HG03521 (cell line): ENCODE data around the gene PAQR7.
A peak's percentile ranks its signal among the peaks of the same experiment; 100 is the strongest.

Experiments
- ATAC-seq: cut with Tn5 transposase; IDR thresholded peaks from one replicate; pipeline ENCODE4 v1.9.1; 2021; ENCODE audit warnings: mild to moderate bottlenecking, moderate library complexity; ENCODE audit not compliant: unreplicated experiment

The PAQR7 gene, protein sequence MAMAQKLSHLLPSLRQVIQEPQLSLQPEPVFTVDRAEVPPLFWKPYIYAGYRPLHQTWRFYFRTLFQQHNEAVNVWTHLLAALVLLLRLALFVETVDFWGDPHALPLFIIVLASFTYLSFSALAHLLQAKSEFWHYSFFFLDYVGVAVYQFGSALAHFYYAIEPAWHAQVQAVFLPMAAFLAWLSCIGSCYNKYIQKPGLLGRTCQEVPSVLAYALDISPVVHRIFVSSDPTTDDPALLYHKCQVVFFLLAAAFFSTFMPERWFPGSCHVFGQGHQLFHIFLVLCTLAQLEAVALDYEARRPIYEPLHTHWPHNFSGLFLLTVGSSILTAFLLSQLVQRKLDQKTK

GRCh38 chr1:25875154-25875855 is at the start of gene PAQR7:
Gene PAQR7, minus strand, starts transcription at chr1:25875708. Its CDS starts 11,869 bp downstream, at chr1:25863839.
- no peak for ATAC-seq

DNA sequence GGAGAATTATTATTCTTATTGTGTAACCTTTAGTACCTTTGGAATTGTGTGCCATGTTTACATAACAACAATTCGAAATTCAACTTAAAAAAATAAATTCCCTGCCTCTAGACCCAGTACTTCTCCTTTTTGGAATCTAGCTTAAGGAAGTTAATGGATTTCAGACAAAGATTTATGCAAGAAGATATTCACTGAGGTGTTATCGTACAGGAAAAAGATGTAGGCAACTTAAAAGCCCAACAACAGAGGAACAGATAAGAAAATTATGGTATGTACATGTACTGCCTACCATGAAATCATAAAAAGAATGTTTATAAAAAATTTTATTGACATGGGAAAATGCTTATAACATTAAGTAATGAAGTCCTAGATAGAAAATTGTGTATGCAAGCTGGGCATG is 48.9 kb upstream of the PAQR7 start:
- ATAC-seq: no peak

DNA sequence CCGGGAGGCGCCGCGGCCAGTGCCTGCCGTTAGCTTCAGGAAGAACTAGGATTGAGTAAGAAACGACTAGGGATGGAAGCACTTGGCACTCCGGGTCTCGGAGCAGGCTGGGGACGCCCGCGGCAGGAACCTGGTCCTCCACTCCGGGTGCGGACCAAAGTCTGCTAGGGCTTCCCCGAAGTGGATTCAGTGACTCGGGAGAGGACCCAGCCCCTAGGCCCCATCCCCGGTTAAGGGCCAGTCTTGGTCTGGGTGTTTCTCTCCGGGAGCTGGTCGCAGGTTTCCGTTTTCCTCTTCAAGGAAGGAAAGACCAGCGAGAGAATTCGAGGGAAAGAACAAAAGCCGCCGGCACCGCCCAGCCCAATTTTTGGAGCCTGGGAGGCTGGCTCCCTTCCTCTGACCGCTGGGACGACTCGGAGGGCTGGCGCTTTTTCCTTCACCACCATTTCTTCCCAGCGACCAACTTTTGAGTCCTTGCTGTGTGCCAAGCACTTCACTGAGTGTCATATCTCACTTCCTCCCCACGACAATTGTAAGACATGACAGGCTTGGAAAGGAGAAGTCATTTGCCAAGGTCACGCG is 47.6 kb upstream of the PAQR7 start:
- ATAC-seq: no peak

DNA sequence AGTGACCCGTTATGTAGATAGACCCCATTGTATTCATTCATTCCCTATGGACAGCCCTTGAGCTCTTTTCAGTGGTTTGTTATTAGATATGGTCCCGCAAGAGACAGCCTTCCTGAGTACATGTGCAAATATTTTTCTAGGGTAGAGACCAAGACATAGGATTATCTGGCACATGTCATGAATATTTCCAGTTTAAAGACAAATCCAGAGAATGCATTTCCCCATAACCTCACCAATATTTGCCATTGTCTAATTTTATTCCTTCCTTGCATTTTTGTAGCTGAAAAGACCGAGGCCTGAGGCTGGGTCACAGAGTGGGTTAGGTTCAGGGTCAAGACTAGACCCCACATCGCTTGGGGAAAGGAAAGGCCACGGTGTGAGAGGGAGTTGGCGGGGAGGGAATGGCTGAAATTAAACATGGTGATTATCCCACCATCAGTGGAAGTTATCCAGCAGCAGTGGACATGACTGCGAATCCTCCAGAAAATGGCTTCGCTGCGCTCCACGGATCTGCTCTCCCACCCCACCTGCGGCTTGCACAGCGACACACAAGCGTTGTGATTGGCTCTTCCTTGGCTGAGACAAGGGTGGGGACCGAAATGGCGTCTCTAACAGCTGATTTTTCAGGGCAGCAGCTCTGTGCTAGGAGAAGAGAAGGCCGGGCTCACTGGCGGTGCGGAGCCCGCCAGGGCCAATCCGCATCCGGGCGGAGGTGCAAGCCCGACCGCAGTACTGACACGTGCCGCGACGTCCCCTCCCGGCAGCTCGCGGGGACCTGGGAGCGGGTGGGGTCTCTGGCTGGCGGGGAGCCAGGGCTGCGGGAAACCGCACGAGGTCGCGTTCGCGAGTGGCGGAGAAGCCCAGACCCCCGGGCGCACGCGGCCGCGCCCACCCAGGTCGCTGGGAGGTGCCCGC is 46.8 kb upstream of the PAQR7 start:
- no peak for ATAC-seq

DNA sequence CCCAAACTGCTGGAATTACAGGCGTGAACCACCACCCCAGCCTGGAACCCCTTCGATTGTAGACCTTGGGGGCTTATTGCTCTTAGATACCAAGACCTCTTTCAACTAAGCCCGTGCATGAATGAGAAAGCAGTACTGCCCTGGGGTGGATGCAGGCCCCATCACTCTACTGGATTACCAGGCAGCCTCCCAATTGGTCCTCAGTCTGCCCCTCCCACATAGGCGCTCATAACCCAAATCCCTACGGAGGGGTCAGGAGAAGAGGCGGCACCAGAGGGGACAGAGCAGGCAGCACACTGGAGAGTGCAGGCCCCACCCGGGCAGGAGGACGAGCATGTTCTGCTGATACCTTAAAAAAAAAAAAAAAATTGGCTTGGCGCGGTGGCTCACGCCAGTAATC is 43.1 kb upstream of the PAQR7 start:
- no peak for ATAC-seq

- no peak for ATAC-seq
Measured at GRCh38 chr1:25917996-25918395, 42.5 kb upstream of the PAQR7 start.

DNA sequence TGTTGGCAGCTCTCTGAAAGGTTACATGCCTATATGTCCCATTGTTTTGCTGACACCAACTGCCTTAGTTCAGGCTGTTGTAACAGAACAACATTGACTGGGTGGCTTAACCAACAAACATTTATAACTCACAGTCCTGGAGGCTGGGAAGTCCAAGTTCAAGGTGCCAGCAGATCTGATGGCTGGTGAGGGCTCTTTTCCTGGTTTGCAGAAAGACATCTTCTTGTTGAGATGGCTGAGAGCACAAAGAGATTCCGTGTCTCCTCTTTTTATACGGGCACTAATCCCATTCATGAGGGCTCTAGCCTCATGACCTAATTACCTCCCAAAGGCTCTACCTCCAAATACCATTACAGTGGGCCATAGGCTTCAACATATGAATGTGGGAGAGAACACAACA is 41.0 kb upstream of the PAQR7 start:
- no peak for ATAC-seq

DNA sequence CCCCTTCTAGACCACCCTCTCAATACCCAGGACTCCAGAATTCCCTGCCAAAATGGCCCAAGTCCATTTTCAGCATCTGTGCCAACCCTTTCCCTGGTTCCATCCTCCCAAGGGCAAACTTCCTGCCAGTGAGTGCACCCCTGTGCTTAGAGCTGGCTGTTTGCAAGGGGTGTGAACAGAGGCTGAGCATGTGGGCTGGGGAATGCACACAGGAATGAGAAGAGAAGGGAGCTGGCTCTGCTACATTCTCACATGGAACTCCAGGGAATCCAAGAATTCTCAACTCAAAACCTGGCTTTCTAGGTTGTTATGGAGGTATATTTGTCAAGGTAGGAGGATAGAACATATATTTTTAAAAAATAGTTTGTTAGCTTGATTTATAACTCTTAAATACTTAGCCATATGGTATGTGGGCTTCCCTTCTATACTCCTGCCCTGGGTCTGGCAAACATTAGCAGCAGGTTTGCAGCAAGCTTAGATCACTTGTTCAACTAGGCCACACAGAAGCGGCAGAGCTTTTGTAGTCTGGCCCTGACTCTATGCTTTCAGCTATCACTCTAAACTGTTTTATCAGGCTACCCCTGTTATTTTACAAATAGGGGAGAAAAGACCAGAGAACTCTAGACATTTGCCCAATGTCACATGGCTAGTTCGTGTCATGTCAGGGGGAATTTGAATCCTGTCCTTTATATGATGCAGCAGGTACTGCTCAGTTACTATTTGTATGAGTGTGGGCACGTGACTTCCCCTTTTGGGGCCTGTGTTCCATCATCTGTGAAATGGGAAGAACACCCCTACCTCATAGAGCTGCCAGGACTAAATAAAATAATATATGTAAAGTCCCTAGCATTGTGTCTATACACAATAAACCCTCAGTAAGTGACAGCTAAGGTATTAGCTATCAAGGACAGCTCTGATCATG is 38.8 kb upstream of the PAQR7 start:
- ATAC-seq: no peak

GRCh38 chr1:25913206-25913605 is 37.7 kb upstream of the PAQR7 start:
- no peak for ATAC-seq

DNA sequence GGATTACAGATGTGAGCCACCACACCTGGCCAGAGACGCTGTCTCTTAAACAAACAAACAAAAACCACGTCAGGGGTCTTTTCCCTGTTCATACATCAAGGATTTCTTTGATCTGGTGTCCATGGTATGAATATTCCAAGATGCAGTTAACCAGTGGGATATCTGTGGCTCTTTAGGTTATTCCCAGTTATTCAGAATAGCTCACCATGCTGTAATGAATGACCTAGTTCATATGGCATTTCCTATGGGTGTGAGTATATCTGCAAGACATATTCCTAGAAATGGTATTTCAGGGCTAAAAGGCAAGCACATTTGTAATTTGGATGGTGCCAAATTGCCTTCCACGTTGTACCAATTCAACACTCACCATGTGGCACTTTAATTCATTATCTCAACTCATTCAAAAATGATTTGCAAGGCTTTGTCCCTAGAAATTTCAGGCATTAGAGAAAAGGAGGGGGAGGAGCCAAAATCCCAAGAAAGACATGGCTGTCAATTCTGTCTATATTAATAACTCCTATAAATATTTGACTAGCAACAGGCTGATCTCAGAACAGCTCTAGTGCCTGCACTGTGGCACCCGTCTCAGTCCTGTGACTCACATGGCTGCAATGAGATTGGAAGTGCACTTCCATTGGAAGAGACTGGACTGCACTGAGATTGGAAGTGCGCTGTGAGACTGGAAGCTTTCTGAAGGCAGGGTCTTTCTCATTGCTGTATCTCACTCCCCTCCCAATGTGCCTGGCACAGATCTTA is 36.7 kb upstream of the PAQR7 start:
- ATAC-seq: no peak

- no peak for ATAC-seq
Measured at GRCh38 chr1:25911162-25911561, 35.7 kb upstream of the PAQR7 start.

DNA sequence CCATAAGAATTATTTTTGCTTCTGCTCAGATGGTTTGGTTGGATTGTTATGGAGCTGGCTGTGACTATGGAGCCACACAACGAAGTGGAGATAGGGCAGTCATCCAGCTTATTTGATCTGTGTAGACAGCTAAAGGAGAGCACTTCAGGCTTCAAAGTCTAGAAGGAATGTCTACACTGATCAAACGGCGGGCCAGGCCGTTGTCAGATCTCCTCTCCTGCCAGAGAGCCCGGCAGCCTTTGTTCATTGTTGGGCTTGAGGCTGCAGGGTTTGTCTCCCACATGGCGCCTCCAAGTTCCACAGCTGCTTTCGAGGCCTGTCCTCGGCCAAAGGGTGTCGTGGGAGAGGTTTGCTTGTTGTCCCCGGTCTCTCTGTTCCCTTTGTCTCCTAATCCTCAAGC is 33.5 kb upstream of the PAQR7 start:
- ATAC-seq: no peak

DNA sequence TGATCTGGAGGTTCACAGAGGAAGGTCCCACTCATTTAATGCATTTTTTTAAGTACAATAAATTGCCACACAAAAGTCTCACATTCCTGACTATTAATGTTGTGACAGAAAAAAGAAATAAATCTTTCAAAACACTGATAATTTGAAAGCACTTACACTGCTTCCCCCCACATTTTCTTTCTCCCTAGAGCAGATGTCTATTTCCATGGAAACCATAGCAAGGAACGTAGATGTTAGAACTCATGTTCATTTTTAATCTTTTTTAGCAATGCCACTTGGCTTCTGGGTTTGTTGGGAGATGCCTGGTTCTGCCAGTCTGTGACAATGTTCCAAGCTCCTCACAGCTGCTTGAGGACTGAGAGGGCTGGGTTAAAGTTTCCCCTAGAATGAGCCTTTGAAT is 32.7 kb upstream of the PAQR7 start:
- no peak for ATAC-seq

DNA sequence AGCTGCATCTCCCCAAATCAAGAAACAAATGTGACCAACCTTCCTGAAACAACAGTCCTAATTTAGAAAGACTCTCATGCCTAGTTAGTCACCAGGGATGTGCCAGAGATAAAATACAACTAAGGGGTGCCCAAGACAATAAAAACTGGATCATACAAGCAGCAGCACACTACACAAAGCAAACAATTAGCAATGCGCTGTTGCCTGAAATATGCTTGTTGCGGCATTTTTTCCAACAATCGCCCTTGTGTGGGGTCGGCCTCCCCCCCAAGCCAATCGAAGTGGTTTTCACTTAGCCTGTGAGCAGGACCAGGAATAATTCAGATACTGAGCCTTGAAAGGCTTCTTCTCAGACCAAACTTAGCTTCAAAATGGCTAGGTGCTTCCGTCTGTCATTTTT is 32.1 kb upstream of the PAQR7 start:
- ATAC-seq: no peak

DNA sequence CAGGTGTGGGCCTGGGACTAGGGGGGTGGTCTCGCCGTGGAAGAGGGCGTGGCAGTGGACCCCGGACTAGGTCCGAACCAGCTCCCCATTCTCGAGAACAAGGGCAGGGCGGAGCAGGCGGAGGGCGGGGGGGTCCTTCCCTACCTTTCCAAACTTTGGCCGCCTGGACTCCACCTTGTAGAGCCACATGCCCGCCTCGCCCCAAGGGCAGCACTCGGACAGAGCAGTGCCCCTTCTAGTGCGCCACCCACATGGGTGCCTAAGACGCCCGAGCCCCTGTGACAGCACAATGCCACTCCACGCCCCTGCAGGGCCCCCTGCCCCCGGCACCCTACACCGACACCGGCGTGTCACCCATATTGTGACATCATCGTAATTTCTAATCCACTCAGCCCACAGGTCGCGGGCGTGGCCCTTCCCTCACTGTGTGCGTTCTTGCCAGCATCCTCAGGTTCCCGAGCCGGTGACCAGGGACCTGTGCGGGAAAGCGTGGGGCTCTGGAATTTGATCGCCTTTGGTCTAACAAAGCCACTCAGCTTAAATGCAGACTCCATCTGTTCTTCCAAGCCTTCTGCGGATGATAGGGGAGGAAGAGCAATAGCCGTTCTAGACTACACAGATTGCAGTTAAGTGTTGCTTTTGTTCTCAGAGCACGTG is 31.3 kb upstream of the PAQR7 start:
- no peak for ATAC-seq

- peak; percentile 62 for ATAC-seq
Measured at GRCh38 chr1:25905680-25906643, 30.5 kb upstream of the PAQR7 start, which contains the start of gene STMN1. Gene STMN1, minus strand, starts transcription at chr1:25906419. Its CDS starts 1,743 bp downstream, at chr1:25904676.

GRCh38 chr1:25904943-25905679 is 29.6 kb upstream of the PAQR7 start:
- peak; percentile 74 for ATAC-seq
